ENCODE data around the gene PRPF6.

DNA sequence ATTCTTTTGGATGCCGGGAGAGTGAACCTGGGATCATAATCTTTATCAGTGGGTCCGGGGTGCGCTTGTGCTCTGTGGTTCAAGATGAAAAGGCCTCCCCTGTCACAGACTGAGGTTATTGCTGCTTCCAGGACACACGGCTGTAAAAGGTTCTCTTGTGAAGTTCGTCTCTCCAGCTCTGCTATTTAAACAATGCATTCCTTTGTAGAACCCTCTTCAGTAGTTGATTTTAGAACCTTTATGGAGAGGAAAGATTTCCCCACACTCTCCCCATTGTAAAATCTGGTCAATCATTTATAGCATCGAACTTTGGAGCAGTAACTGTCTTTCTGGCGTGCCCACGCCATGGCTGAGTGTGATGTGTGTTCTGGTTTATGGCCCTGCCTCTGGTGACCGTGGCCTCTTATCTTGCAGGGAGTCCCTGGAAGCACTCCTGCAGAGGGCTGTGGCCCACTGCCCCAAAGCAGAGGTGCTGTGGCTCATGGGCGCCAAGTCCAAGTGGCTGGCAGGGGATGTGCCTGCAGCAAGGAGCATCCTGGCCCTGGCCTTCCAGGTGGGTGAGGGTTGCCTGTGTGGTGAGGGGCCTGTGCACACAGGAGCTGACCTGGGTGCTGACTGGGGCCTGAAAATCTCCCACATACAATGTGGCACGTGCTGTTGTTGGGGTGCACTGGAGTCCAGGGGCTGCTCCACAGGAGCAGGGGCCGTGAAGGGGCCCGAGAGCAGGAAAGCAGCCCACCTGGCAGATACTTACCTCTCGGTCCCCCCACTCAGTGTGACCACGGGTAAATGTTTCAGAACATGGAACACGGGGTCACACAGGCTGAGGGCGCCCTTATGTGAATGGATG lies 43.4 kb downstream of the PRPF6 start:
- TF ChIP-seq, protein P1, sequence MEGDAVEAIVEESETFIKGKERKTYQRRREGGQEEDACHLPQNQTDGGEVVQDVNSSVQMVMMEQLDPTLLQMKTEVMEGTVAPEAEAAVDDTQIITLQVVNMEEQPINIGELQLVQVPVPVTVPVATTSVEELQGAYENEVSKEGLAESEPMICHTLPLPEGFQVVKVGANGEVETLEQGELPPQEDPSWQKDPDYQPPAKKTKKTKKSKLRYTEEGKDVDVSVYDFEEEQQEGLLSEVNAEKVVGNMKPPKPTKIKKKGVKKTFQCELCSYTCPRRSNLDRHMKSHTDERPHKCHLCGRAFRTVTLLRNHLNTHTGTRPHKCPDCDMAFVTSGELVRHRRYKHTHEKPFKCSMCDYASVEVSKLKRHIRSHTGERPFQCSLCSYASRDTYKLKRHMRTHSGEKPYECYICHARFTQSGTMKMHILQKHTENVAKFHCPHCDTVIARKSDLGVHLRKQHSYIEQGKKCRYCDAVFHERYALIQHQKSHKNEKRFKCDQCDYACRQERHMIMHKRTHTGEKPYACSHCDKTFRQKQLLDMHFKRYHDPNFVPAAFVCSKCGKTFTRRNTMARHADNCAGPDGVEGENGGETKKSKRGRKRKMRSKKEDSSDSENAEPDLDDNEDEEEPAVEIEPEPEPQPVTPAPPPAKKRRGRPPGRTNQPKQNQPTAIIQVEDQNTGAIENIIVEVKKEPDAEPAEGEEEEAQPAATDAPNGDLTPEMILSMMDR (IDR thresholded peaks at IDR 0.05): no peak
- TF ChIP-seq TCF7L2 (IDR thresholded peaks at IDR 0.05; ENCODE audit: low read depth, low read length) (no peak), SIN3A (IDR thresholded peaks at IDR 0.05; ENCODE audit: borderline replicate concordance, insufficient read depth, low read depth, low read length) (no peak), POLR2AphosphoS5 (IDR thresholded peaks at IDR 0.05; ENCODE audit: low read depth, low read length) (no peak)
- TF ChIP-seq, protein P2, sequence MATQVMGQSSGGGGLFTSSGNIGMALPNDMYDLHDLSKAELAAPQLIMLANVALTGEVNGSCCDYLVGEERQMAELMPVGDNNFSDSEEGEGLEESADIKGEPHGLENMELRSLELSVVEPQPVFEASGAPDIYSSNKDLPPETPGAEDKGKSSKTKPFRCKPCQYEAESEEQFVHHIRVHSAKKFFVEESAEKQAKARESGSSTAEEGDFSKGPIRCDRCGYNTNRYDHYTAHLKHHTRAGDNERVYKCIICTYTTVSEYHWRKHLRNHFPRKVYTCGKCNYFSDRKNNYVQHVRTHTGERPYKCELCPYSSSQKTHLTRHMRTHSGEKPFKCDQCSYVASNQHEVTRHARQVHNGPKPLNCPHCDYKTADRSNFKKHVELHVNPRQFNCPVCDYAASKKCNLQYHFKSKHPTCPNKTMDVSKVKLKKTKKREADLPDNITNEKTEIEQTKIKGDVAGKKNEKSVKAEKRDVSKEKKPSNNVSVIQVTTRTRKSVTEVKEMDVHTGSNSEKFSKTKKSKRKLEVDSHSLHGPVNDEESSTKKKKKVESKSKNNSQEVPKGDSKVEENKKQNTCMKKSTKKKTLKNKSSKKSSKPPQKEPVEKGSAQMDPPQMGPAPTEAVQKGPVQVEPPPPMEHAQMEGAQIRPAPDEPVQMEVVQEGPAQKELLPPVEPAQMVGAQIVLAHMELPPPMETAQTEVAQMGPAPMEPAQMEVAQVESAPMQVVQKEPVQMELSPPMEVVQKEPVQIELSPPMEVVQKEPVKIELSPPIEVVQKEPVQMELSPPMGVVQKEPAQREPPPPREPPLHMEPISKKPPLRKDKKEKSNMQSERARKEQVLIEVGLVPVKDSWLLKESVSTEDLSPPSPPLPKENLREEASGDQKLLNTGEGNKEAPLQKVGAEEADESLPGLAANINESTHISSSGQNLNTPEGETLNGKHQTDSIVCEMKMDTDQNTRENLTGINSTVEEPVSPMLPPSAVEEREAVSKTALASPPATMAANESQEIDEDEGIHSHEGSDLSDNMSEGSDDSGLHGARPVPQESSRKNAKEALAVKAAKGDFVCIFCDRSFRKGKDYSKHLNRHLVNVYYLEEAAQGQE (IDR thresholded peaks at IDR 0.05; ENCODE audit: insufficient read depth in 1 of 2, low read depth in 2 of 2, low read length in 1 of 2): no peak
